NCI-H2107 treated with DMSO at 0.1 percent for 48 hours (cell line): ENCODE results near the gene SLCO2B1.

Experiments used
- DNase-seq: peaks from one replicate; lab custom pipeline; 2025; ENCODE audit not compliant: unreplicated experiment; lab: John Stamatoyannopoulos, UW

Gene SLCO2B1

GRCh38 chr11:75160880-75161279 lies 10.0 kb downstream of the SLCO2B1 start:
- no peak for DNase-seq

- DNase-seq: no peak
Measured at GRCh38 chr11:75161506-75162095, 10.7 kb downstream of the SLCO2B1 start.

GRCh38 chr11:75162954-75163353 lies 12.0 kb downstream of the SLCO2B1 start:
- DNase-seq: no peak

- DNase-seq: no peak
Measured at GRCh38 chr11:75163921-75164849, 13.3 kb downstream of the SLCO2B1 start.

- DNase-seq: no peak
Measured at GRCh38 chr11:75165721-75166120, 14.8 kb downstream of the SLCO2B1 start.

GRCh38 chr11:75166791-75167190 lies 15.9 kb downstream of the SLCO2B1 start:
- no peak for DNase-seq

GRCh38 chr11:75167617-75168016 lies 16.7 kb downstream of the SLCO2B1 start:
- no peak for DNase-seq

- DNase-seq: no peak
Measured at GRCh38 chr11:75169101-75169885, 18.4 kb downstream of the SLCO2B1 start.

- no peak for DNase-seq
Measured at GRCh38 chr11:75170516-75171201, 19.8 kb downstream of the SLCO2B1 start.

- no peak for DNase-seq
Measured at GRCh38 chr11:75173336-75173735, 22.4 kb downstream of the SLCO2B1 start.

GRCh38 chr11:75174781-75175370 lies 24.0 kb downstream of the SLCO2B1 start:
- no peak for DNase-seq

GRCh38 chr11:75182664-75183063 lies 31.8 kb downstream of the SLCO2B1 start:
- no peak for DNase-seq

GRCh38 chr11:75184051-75184450 lies 33.1 kb downstream of the SLCO2B1 start:
- no peak for DNase-seq

GRCh38 chr11:75184757-75185425 lies 34.0 kb downstream of the SLCO2B1 start:
- DNase-seq: no peak

GRCh38 chr11:75185866-75186265 lies 35.0 kb downstream of the SLCO2B1 start:
- DNase-seq: no peak

GRCh38 chr11:75186999-75187398 lies 36.1 kb downstream of the SLCO2B1 start:
- DNase-seq: no peak

GRCh38 chr11:75188671-75189070 lies 37.8 kb downstream of the SLCO2B1 start:
- DNase-seq: no peak

GRCh38 chr11:75189108-75189507 lies 38.2 kb downstream of the SLCO2B1 start:
- DNase-seq: no peak

GRCh38 chr11:75189911-75190310 lies 39.0 kb downstream of the SLCO2B1 start:
- no peak for DNase-seq

GRCh38 chr11:75190652-75191329 lies 39.9 kb downstream of the SLCO2B1 start:
- DNase-seq: no peak
